T follicular helper cell (primary cell): ENCODE results near the gene COPS3.

ENCODE experiments used
- DNase-seq: peaks from one replicate; pipeline ENCODE4 v3.0.0-alpha.2; 2020; ENCODE audit warnings: low read depth
- total RNA-seq, 2 experiments: gene quantifications; one replicate each; lab custom pipeline; 2026; lab: John Stamatoyannopoulos, UW

Gene COPS3
- 75.6 to 159 reads per million in 2 experiments for total RNA-seq

GRCh38 chr17:17280613-17281549 lies at the start of gene COPS3:
Gene COPS3 (minus strand): TSS chr17:17281246. CDS start chr17:17281186, 60 bp downstream.
- DNase-seq: peak; percentile 97

- DNase-seq: no peak
Measured at GRCh38 chr17:17328251-17328650, 47.2 kb upstream of the COPS3 start.

- DNase-seq: no peak
Measured at GRCh38 chr17:17326275-17326875, 45.3 kb upstream of the COPS3 start.

GRCh38 chr17:17325816-17326215 lies 44.8 kb upstream of the COPS3 start:
- no peak for DNase-seq

- DNase-seq: no peak
Measured at GRCh38 chr17:17325228-17325627, 44.2 kb upstream of the COPS3 start.

GRCh38 chr17:17324616-17325015 lies 43.6 kb upstream of the COPS3 start:
- no peak for DNase-seq

- no peak for DNase-seq
Measured at GRCh38 chr17:17322516-17323510, 41.8 kb upstream of the COPS3 start.

- DNase-seq: no peak
Measured at GRCh38 chr17:17321356-17322025, 40.4 kb upstream of the COPS3 start.

GRCh38 chr17:17320911-17321220 lies 39.8 kb upstream of the COPS3 start:
- no peak for DNase-seq

- no peak for DNase-seq
Measured at GRCh38 chr17:17320188-17320910, 39.3 kb upstream of the COPS3 start.

GRCh38 chr17:17315142-17315821 lies 34.2 kb upstream of the COPS3 start:
- DNase-seq: no peak

- no peak for DNase-seq
Measured at GRCh38 chr17:17314501-17315071, 33.5 kb upstream of the COPS3 start.

- peak; percentile 64 for DNase-seq
Measured at GRCh38 chr17:17313350-17313991, 32.4 kb upstream of the COPS3 start.

GRCh38 chr17:17309356-17309755 lies 28.3 kb upstream of the COPS3 start:
- no peak for DNase-seq

- no peak for DNase-seq
Measured at GRCh38 chr17:17305281-17305801, 24.3 kb upstream of the COPS3 start.

- no peak for DNase-seq
Measured at GRCh38 chr17:17304521-17304985, 23.5 kb upstream of the COPS3 start.

- DNase-seq: no peak
Measured at GRCh38 chr17:17303847-17304490, 22.9 kb upstream of the COPS3 start.
